OCI-LY7 (cell line): Measurements from ENCODE around the gene ZBP1.

Experiments used
- CTCF ChIP-seq: fragments of 200-600 bp; sonication (generic); conservative IDR thresholded peaks from 2 replicates; pipeline ENCODE4 v1.5.1; 2014; ENCODE audit warnings: mild to moderate bottlenecking, antibody characterized with exemption, low read length, moderate library complexity, mixed read lengths
- EZH2phosphoT487 ChIP-seq: fragments of 200-600 bp; sonication (generic); IDR thresholded peaks from 2 replicates; pipeline ENCODE4 v1.6.1; 2018; ENCODE audit warnings: low read depth, borderline replicate concordance, mild to moderate bottlenecking, mixed run types, antibody characterized with exemption, low read length, moderate library complexity, mixed read lengths

GRCh38 chr20:57647006-57647932 is 27.0 kb upstream of the ZBP1 start:
- TF ChIP-seq CTCF (no peak), EZH2phosphoT487 (no peak)
